ENCODE measurements around the gene PLRG1. TPM values are rescaled to one million over a fixed set of nuclear protein-coding genes. Genes with fewer than 3 reads are reported as not detected.
A peak's percentile ranks its signal among the peaks of the same experiment; 100 is the strongest.

PLRG1 gene
- total RNA-seq, 1 experiment from 2014 or later, result 136 TPM

DNA sequence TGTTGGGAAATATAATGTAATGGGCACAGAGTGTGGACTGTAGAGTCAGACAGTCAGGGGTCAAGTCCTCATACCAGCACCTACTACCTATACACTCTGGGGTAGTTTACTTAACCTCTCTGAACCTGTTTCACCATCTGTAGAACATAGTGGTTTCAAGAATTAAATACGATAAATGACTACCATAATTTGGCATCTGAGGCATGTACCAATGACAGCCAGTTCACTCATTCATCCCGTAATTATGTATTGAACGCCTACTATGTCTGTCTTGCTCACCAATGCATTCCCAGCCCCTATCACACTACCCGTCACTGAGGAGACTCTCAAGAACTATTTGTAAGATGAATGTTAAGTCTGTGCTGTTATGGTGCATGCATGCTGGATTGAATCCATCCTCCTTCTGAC, 10.6 kb upstream of the PLRG1 start:
- no TSS peak for BruUV-seq (replicated peaks)
- Mint-ChIP-seq H3K27me3 (ENCODE audit: insufficient read depth, unreplicated experiment) (no peaks in the 10 kb centered on the region), H3K36me3 (ENCODE audit: insufficient read depth, unreplicated experiment) (no peaks in the 10 kb centered on the region), H3K4me1 (ENCODE audit: insufficient read depth, unreplicated experiment) (peaks cover 18% of the 10 kb centered on the region), H3K9me3 (ENCODE audit: unreplicated experiment) (no peaks in the 10 kb centered on the region), H3K4me3 (ENCODE audit: unreplicated experiment) (no peak overlapping the region), H3K27ac (ENCODE audit: low read depth, unreplicated experiment) (no peak overlapping the region)
- TF ChIP-seq, protein P1, sequence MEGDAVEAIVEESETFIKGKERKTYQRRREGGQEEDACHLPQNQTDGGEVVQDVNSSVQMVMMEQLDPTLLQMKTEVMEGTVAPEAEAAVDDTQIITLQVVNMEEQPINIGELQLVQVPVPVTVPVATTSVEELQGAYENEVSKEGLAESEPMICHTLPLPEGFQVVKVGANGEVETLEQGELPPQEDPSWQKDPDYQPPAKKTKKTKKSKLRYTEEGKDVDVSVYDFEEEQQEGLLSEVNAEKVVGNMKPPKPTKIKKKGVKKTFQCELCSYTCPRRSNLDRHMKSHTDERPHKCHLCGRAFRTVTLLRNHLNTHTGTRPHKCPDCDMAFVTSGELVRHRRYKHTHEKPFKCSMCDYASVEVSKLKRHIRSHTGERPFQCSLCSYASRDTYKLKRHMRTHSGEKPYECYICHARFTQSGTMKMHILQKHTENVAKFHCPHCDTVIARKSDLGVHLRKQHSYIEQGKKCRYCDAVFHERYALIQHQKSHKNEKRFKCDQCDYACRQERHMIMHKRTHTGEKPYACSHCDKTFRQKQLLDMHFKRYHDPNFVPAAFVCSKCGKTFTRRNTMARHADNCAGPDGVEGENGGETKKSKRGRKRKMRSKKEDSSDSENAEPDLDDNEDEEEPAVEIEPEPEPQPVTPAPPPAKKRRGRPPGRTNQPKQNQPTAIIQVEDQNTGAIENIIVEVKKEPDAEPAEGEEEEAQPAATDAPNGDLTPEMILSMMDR (IDR thresholded peaks at IDR 0.05; ENCODE audit: unreplicated experiment), result no peak
- POLR2A ChIA-PET, result interaction anchor here (2.8 kb wide), 1 partner anchor 58 kb away, joined by 10 read pairs; no protein-coding TSS in a partner anchor
- CTCF ChIA-PET, result interaction anchor here (2.4 to 15.2 kb wide), 5 partner anchors 11 to 59 kb away, joined by 11 to 935 read pairs (median 24); partner anchors contain the start of genes FGG and PLRG1
- intact Hi-C loops (cut with micrococcal nuclease), result no loop called here
- peak; percentile 67 for DNase-seq (ENCODE audit: unreplicated experiment)

DNA sequence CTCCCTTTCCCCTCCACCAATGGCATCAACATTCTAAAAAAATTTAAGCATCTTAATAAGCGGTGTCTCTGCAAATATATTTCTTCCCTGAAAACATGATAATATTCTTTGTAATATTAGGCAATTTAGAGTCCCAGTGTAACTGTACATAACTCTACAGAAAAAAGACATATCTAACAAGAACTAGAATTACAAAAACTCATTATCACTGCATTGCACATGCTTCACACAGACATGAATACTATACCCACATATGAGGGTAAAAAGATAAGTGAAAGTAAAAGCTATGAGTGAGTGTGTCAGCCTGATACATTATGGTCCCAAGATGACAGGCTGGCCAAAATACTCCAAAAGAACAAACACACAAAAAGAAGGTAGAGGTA, 10.2 kb upstream of the PLRG1 start:
- H3K4me3 Mint-ChIP-seq (ENCODE audit: unreplicated experiment), result no peak overlapping the region
- peaks cover 18% of the 10 kb centered on the region for H3K4me1 Mint-ChIP-seq (ENCODE audit: insufficient read depth, unreplicated experiment)
- no peak for DNase-seq (ENCODE audit: unreplicated experiment)
- no TSS peak for BruUV-seq (replicated peaks)
- TF ChIP-seq, protein P1 (IDR thresholded peaks at IDR 0.05; ENCODE audit: unreplicated experiment), result no peak
- H3K27me3 Mint-ChIP-seq (ENCODE audit: insufficient read depth, unreplicated experiment), result no peaks in the 10 kb centered on the region
- ChIA-PET CTCF (interaction anchor here (1.1 to 15.2 kb wide), 10 partner anchors 8 to 84 kb away, joined by 3 to 935 read pairs (median 16); partner anchors contain the start of genes FGG and PLRG1), POLR2A (interaction anchor here (2.8 kb wide), 1 partner anchor 58 kb away, joined by 10 read pairs; no protein-coding TSS in a partner anchor)
- intact Hi-C loops (cut with micrococcal nuclease), result no loop called here
- no peaks in the 10 kb centered on the region for H3K9me3 Mint-ChIP-seq (ENCODE audit: unreplicated experiment)
- H3K36me3 Mint-ChIP-seq (ENCODE audit: insufficient read depth, unreplicated experiment), result no peaks in the 10 kb centered on the region
- H3K27ac Mint-ChIP-seq (ENCODE audit: low read depth, unreplicated experiment), result no peak overlapping the region

DNA sequence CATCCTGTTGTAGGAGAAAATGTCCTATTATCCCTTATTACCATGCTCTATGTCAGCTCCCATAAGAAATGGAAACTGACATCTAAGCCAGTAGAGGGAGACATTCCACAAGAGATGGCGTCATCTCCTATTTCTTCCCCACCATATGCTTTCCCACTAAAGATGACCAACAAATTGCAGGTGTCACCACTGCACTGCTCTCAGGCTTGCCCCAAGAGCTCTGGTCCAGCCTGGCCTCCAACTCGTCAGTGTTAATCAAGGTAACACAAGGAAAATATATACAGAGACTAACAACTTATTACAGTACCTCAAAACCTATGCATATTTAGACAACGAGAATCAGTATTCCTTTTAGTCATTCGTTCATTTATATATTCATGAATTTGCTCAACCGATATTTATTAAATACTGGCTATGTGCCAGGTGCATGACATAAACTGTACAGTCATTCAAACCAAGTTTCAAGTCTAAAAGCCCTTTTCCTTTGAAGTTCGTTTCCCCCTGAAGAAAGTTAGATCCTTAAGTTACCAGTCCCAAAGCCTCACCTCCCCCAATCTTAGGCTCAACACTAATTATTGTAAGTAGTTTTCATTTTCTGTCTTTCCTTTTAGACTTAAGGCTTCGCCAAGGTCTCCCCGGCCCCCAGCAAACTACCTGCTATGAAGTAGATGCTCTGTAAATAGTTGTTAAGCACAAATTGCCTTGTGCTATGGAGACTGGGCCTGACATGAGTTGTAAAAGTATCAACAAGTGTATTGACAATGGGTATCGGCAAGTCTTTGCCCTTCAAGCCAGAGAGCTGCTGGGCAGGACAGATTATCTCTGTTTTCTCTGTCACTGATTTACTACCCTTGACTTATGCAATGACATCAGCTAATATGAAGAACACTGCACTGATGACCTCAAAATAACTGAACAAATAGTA, 9.6 kb upstream of the PLRG1 start:
- no TSS peak for BruUV-seq (replicated peaks)
- H3K27ac Mint-ChIP-seq (ENCODE audit: low read depth, unreplicated experiment), result no peak overlapping the region
- peak; percentile 77 for DNase-seq (ENCODE audit: unreplicated experiment)
- H3K36me3 Mint-ChIP-seq (ENCODE audit: insufficient read depth, unreplicated experiment), result no peaks in the 10 kb centered on the region
- TF ChIP-seq, protein P1 (IDR thresholded peaks at IDR 0.05; ENCODE audit: unreplicated experiment), result peak; percentile 78
- intact Hi-C loops (cut with micrococcal nuclease), result loop anchor here (1.0 to 10.0 kb wide), 5 partner anchors 59 to 815 kb away; partner anchors contain the start of gene MAP9
- CTCF ChIA-PET, result interaction anchor here (0.5 to 15.2 kb wide), 39 partner anchors 9 to 1047 kb away, joined by 3 to 935 read pairs (median 4); partner anchors contain the start of genes FGG, LRAT and PLRG1
- no peaks in the 10 kb centered on the region for H3K9me3 Mint-ChIP-seq (ENCODE audit: unreplicated experiment)
- peaks cover 18% of the 10 kb centered on the region for H3K4me1 Mint-ChIP-seq (ENCODE audit: insufficient read depth, unreplicated experiment)
- H3K27me3 Mint-ChIP-seq (ENCODE audit: insufficient read depth, unreplicated experiment), result no peaks in the 10 kb centered on the region
- POLR2A ChIA-PET, result interaction anchor here (0.6 to 2.8 kb wide), 5 partner anchors 10 to 63 kb away, joined by 3 to 11 read pairs (median 5); partner anchors contain the start of gene PLRG1
- H3K4me3 Mint-ChIP-seq (ENCODE audit: unreplicated experiment), result no peak overlapping the region

DNA sequence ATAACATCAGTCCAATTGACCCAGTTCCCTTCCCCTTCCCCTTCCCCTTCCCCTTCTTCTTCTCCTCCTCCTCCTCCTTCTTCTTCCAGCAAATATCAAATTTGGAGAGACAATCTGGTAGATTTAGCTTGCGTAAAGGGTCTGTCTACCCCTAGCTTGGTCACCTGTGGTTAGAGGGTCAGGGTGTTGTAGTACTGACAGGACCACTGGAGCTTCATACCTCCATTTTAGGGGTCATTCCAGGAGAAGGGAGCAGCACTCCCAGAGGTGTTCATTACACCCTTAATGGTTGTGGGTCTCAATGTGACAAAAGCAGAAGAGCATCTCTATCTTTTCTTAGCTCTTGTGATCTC, 8.9 kb upstream of the PLRG1 start:
- H3K27me3 Mint-ChIP-seq (ENCODE audit: insufficient read depth, unreplicated experiment), result no peaks in the 10 kb centered on the region
- intact Hi-C loops (cut with micrococcal nuclease), result loop anchor here (1.0 to 10.0 kb wide), 5 partner anchors 59 to 816 kb away; partner anchors contain the start of gene MAP9
- no TSS peak for BruUV-seq (replicated peaks)

More for the DNA sequence above, 8.9 kb upstream of the PLRG1 start:
- CTCF ChIA-PET, result interaction anchor here (0.6 to 15.2 kb wide), 36 partner anchors 10 to 1047 kb away, joined by 3 to 935 read pairs (median 4); partner anchors contain the start of genes FGG, LRAT and PLRG1
- TF ChIP-seq, protein P1 (IDR thresholded peaks at IDR 0.05; ENCODE audit: unreplicated experiment), result no peak
- Mint-ChIP-seq H3K4me3 (ENCODE audit: unreplicated experiment) (no peak overlapping the region), H3K4me1 (ENCODE audit: insufficient read depth, unreplicated experiment) (peaks cover 18% of the 10 kb centered on the region), H3K27ac (ENCODE audit: low read depth, unreplicated experiment) (no peak overlapping the region), H3K36me3 (ENCODE audit: insufficient read depth, unreplicated experiment) (no peaks in the 10 kb centered on the region), H3K9me3 (ENCODE audit: unreplicated experiment) (no peaks in the 10 kb centered on the region)
- DNase-seq (ENCODE audit: unreplicated experiment), result no peak
- POLR2A ChIA-PET, result interaction anchor here (0.6 to 2.8 kb wide), 5 partner anchors 9 to 63 kb away, joined by 3 to 11 read pairs (median 5); partner anchors contain the start of gene PLRG1
